HFFc6 (cell line): ENCODE measurements around the gene RAB25. TPM values are rescaled to one million over a fixed set of nuclear protein-coding genes. Genes with fewer than 3 reads are reported as not detected.
A peak's percentile ranks its signal among the peaks of the same experiment; 100 is the strongest.

Experiments used
- DNase-seq: peaks from one replicate; pipeline ENCODE4 v3.0.0-alpha.2; 2018
- H3K27ac Mint-ChIP-seq: 2 replicates; pipeline ENCODE4 v1.8.0; 2020; ENCODE audit warnings: mild to moderate bottlenecking, mixed read lengths
- H3K27me3 Mint-ChIP-seq: 2 replicates; pipeline ENCODE4 v1.8.0; 2021; ENCODE audit warnings: mild to moderate bottlenecking, moderate library complexity, mixed read lengths; ENCODE audit not compliant: insufficient read depth
- H3K36me3 Mint-ChIP-seq: 2 replicates; pipeline ENCODE4 v1.8.0; 2021; ENCODE audit warnings: low read depth, mixed read lengths
- H3K4me1 Mint-ChIP-seq: 2 replicates; pipeline ENCODE4 v1.8.0; 2020; ENCODE audit warnings: low read depth, mixed read lengths
- H3K4me3 Mint-ChIP-seq: 2 replicates; pipeline ENCODE4 v1.8.0; 2020; ENCODE audit warnings: mild to moderate bottlenecking, moderate library complexity, mixed read lengths
- H3K9me3 Mint-ChIP-seq: 2 replicates; pipeline ENCODE4 v1.8.0; 2020; ENCODE audit warnings: mild to moderate bottlenecking, mixed read lengths
- CTCF ChIP-seq: fragments of 200-600 bp; sonication (generic); IDR thresholded peaks from 2 replicates; pipeline ENCODE4 v1.5.0; 2021; ENCODE audit warnings: antibody characterized with exemption, mild to moderate bottlenecking
- total RNA-seq, 6 experiments: library from RNA; stranded (reverse); fragmentation: NEBNext Ultra II Directional; extraction: Animal tissue kit (Norgen Biotek cat#: 25700); gene quantifications; 2 replicates in 1 of 6; 3 replicates in 5 of 6; pipeline ENCODE4 v1.2.3, GENCODE V29; 2021

Gene RAB25
- total RNA-seq, 6 experiments from 2014 or later, result not detected

- Mint-ChIP-seq H3K9me3 (no peaks in the 10 kb centered on the region), H3K27ac (peak overlapping the region; percentile 99), H3K27me3 (peaks cover 6% of the 10 kb centered on the region), H3K4me3 (no peak overlapping the region), H3K4me1 (peaks cover 39% of the 10 kb centered on the region), H3K36me3 (no peaks in the 10 kb centered on the region; the same call in 1 of the 2 replicates)
- DNase-seq, result no peak
- no peak for TF ChIP-seq CTCF
Measured at GRCh38 chr1:156095906-156096508, 35.0 kb downstream of the RAB25 start.

- peak overlapping the region; percentile 77 for H3K4me3 Mint-ChIP-seq
Measured at GRCh38 chr1:156096640-156097391, 35.9 kb downstream of the RAB25 start.

GRCh38 chr1:156097499-156098178, 36.7 kb downstream of the RAB25 start:
- peak overlapping the region; percentile 99 for H3K27ac Mint-ChIP-seq
- TF ChIP-seq CTCF, result no peak

More at GRCh38 chr1:156096640-156097391, 35.9 kb downstream of the RAB25 start:
- H3K27ac Mint-ChIP-seq, result peak overlapping the region; percentile 99
- no peaks in the 10 kb centered on the region; the same call in 1 of the 2 replicates for H3K36me3 Mint-ChIP-seq
- peak; percentile 98 for TF ChIP-seq CTCF
- peak; percentile 80 for DNase-seq
- H3K27me3 Mint-ChIP-seq, result peaks cover 6% of the 10 kb centered on the region
- H3K4me1 Mint-ChIP-seq, result peaks cover 47% of the 10 kb centered on the region
- no peaks in the 10 kb centered on the region for H3K9me3 Mint-ChIP-seq

GRCh38 chr1:156098784-156099183, 37.8 kb downstream of the RAB25 start:
- TF ChIP-seq CTCF, result no peak
- H3K4me3 Mint-ChIP-seq, result no peak overlapping the region
- no peak for DNase-seq
- H3K4me1 Mint-ChIP-seq, result peaks cover 67% of the 10 kb centered on the region
- H3K27ac Mint-ChIP-seq, result no peak overlapping the region
- peaks cover 9% of the 10 kb centered on the region for H3K27me3 Mint-ChIP-seq
- H3K9me3 Mint-ChIP-seq, result no peaks in the 10 kb centered on the region
- no peaks in the 10 kb centered on the region; the same call in 1 of the 2 replicates for H3K36me3 Mint-ChIP-seq

More at GRCh38 chr1:156097499-156098178, 36.7 kb downstream of the RAB25 start:
- DNase-seq, result no peak
- no peaks in the 10 kb centered on the region; the same call in 1 of the 2 replicates for H3K36me3 Mint-ChIP-seq
- H3K4me1 Mint-ChIP-seq, result peaks cover 55% of the 10 kb centered on the region
- no peak overlapping the region for H3K4me3 Mint-ChIP-seq
- no peaks in the 10 kb centered on the region for H3K9me3 Mint-ChIP-seq
- H3K27me3 Mint-ChIP-seq, result peaks cover 6% of the 10 kb centered on the region

- Mint-ChIP-seq H3K27me3 (peaks cover 10% of the 10 kb centered on the region), H3K9me3 (no peaks in the 10 kb centered on the region), H3K4me1 (peaks cover 72% of the 10 kb centered on the region), H3K4me3 (no peak overlapping the region), H3K27ac (no peak overlapping the region), H3K36me3 (no peaks in the 10 kb centered on the region; the same call in 1 of the 2 replicates)
- TF ChIP-seq CTCF, result no peak
- no peak for DNase-seq
Measured at GRCh38 chr1:156099282-156099681, 38.3 kb downstream of the RAB25 start.
